Type B pancreatic cell (in vitro differentiated cells): ENCODE results near the gene KLHL7. TPM values are rescaled to one million over a fixed set of nuclear protein-coding genes. Genes with fewer than 3 reads are reported as not detected.

Source experiments
- DNase-seq: peaks from one replicate; pipeline ENCODE4 v3.0.0; 2021; ENCODE audit warnings: mixed read lengths; ENCODE audit not compliant: unreplicated experiment; ENCODE audit errors: extremely low spot score
- H3K27ac Mint-ChIP-seq: 2 replicates; pipeline ENCODE4 v1.8.0; 2021; ENCODE audit warnings: mild to moderate bottlenecking, mixed read lengths
- H3K27me3 Mint-ChIP-seq: 2 replicates; pipeline ENCODE4 v1.8.0; 2021; ENCODE audit warnings: mixed read lengths
- H3K36me3 Mint-ChIP-seq: 2 replicates; pipeline ENCODE4 v1.8.0; 2021; ENCODE audit warnings: mixed read lengths
- H3K4me1 Mint-ChIP-seq: one replicate; pipeline ENCODE4 v1.8.0; 2021; ENCODE audit warnings: mixed read lengths; ENCODE audit not compliant: unreplicated experiment
- H3K4me3 Mint-ChIP-seq: 2 replicates; pipeline ENCODE4 v1.8.0; 2021; ENCODE audit warnings: mild to moderate bottlenecking, mixed read lengths
- H3K9me3 Mint-ChIP-seq: 2 replicates; pipeline ENCODE4 v1.8.0; 2021; ENCODE audit warnings: mixed read lengths
- CTCF ChIP-seq: fragments of 200-600 bp; sonication (generic); conservative IDR thresholded peaks from 2 replicates; pipeline ENCODE4 v1.5.0; 2021; ENCODE audit warnings: antibody characterized with exemption, mild to moderate bottlenecking
- total RNA-seq: library from RNA; stranded (reverse); gene quantifications from 2 replicates; pipeline ENCODE4 v1.2.1, GENCODE V29; 2021; ENCODE audit warnings: low replicate concordance

KLHL7 gene
- total RNA-seq, 1 donor from 2014 or later, result 44.3 TPM

- no peak overlapping the region for H3K27ac Mint-ChIP-seq
These were observed 7.1 kb upstream of the KLHL7 start for GRCh38 chr7:23098460-23098859.

GRCh38 chr7:23100697-23101096 is 4.9 kb upstream of the KLHL7 start:
- no peak overlapping the region for H3K4me3 Mint-ChIP-seq
- TF ChIP-seq CTCF, result no peak
- peaks cover 4% of the 10 kb centered on the region for H3K36me3 Mint-ChIP-seq
- no peaks in the 10 kb centered on the region for H3K27me3 Mint-ChIP-seq
- H3K27ac Mint-ChIP-seq, result no peak overlapping the region
- peaks cover 4% of the 10 kb centered on the region for H3K9me3 Mint-ChIP-seq
- DNase-seq, result no peak
- H3K4me1 Mint-ChIP-seq, result no peaks in the 10 kb centered on the region

More at GRCh38 chr7:23098460-23098859, 7.1 kb upstream of the KLHL7 start:
- TF ChIP-seq CTCF, result no peak
- DNase-seq, result no peak
- peaks cover 4% of the 10 kb centered on the region for H3K36me3 Mint-ChIP-seq
- H3K4me1 Mint-ChIP-seq, result no peaks in the 10 kb centered on the region
- H3K4me3 Mint-ChIP-seq, result no peak overlapping the region
- no peaks in the 10 kb centered on the region for H3K27me3 Mint-ChIP-seq
- peaks cover 4% of the 10 kb centered on the region for H3K9me3 Mint-ChIP-seq

- H3K4me1 Mint-ChIP-seq, result peaks cover 25% of the 10 kb centered on the region
- no peak for TF ChIP-seq CTCF
- H3K36me3 Mint-ChIP-seq, result peaks cover 10% of the 10 kb centered on the region
- peak overlapping the region; percentile 99 for H3K4me3 Mint-ChIP-seq
- no peak for DNase-seq
- no peaks in the 10 kb centered on the region for H3K9me3 Mint-ChIP-seq
- no peaks in the 10 kb centered on the region for H3K27me3 Mint-ChIP-seq
- peak overlapping the region; percentile 99 for H3K27ac Mint-ChIP-seq
These were observed 420 bp upstream of the KLHL7 start for GRCh38 chr7:23105086-23105643.

- H3K36me3 Mint-ChIP-seq, result peaks cover 10% of the 10 kb centered on the region
- peak overlapping the region; percentile 99 for H3K27ac Mint-ChIP-seq
- peak; percentile 75 for DNase-seq
- H3K4me1 Mint-ChIP-seq, result peaks cover 26% of the 10 kb centered on the region
- H3K9me3 Mint-ChIP-seq, result no peaks in the 10 kb centered on the region
- no peak for TF ChIP-seq CTCF
- peak overlapping the region; percentile 99 for H3K4me3 Mint-ChIP-seq
- no peaks in the 10 kb centered on the region for H3K27me3 Mint-ChIP-seq
These were observed 655 bp downstream of the KLHL7 start for GRCh38 chr7:23106057-23106822.

GRCh38 chr7:23106823-23107663 is 1.5 kb downstream of the KLHL7 start:
- TF ChIP-seq CTCF, result no peak
- Mint-ChIP-seq H3K27me3 (no peaks in the 10 kb centered on the region), H3K4me3 (peak overlapping the region; percentile 99), H3K27ac (peak overlapping the region; percentile 99), H3K9me3 (no peaks in the 10 kb centered on the region), H3K36me3 (peaks cover 10% of the 10 kb centered on the region), H3K4me1 (peaks cover 26% of the 10 kb centered on the region)
- no peak for DNase-seq
